Embryonic facial prominence (tissue), 1 donor: Measurements from ENCODE around the gene PDE4D.

Experiments used
- DNase-seq: peaks from one replicate; pipeline ENCODE4 v3.0.0-alpha.2; 2016; ENCODE audit errors: extremely low spot score

Gene PDE4D

GRCh38 chr5:59218424-59219045 lies 675.0 kb downstream of the PDE4D start:
- no peak for DNase-seq

GRCh38 chr5:59216841-59217240 lies 676.7 kb downstream of the PDE4D start:
- no peak for DNase-seq

- DNase-seq: no peak
Observed at GRCh38 chr5:59212596-59212995, 680.9 kb downstream of the PDE4D start.

- DNase-seq: peak; percentile 19
Observed at GRCh38 chr5:59209758-59210359, 683.7 kb downstream of the PDE4D start.

GRCh38 chr5:59208474-59208873 lies 685.1 kb downstream of the PDE4D start:
- no peak for DNase-seq

GRCh38 chr5:59207401-59207800 lies 686.1 kb downstream of the PDE4D start:
- no peak for DNase-seq

- DNase-seq: no peak
Observed at GRCh38 chr5:59206132-59206581, 687.4 kb downstream of the PDE4D start.

- DNase-seq: no peak
Observed at GRCh38 chr5:59204114-59204897, 689.2 kb downstream of the PDE4D start.

GRCh38 chr5:59199868-59200267 lies 693.7 kb downstream of the PDE4D start:
- no peak for DNase-seq

GRCh38 chr5:59198832-59199231 lies 694.7 kb downstream of the PDE4D start:
- DNase-seq: no peak

- no peak for DNase-seq
Observed at GRCh38 chr5:59198365-59198764, 695.2 kb downstream of the PDE4D start.

GRCh38 chr5:59197911-59198310 lies 695.6 kb downstream of the PDE4D start:
- DNase-seq: no peak

- no peak for DNase-seq
Observed at GRCh38 chr5:59193616-59194319, 699.8 kb downstream of the PDE4D start.

GRCh38 chr5:59190746-59191145 lies 702.8 kb downstream of the PDE4D start:
- DNase-seq: no peak

- no peak for DNase-seq
Observed at GRCh38 chr5:59189472-59190244, 703.9 kb downstream of the PDE4D start.

GRCh38 chr5:59188419-59189225 lies 704.9 kb downstream of the PDE4D start:
- peak; percentile 77 for DNase-seq

GRCh38 chr5:59187857-59188256 lies 705.7 kb downstream of the PDE4D start:
- no peak for DNase-seq

GRCh38 chr5:59186623-59187022 lies 706.9 kb downstream of the PDE4D start:
- DNase-seq: no peak

GRCh38 chr5:59185757-59186385 lies 707.7 kb downstream of the PDE4D start:
- DNase-seq: no peak

GRCh38 chr5:59184769-59185168 lies 708.8 kb downstream of the PDE4D start:
- DNase-seq: no peak
